Tibial nerve (tissue), 4 donors: Measurements from ENCODE around the gene DDX11. TPM values are rescaled to one million over a fixed set of nuclear protein-coding genes. Genes with fewer than 3 reads are reported as not detected.
"Not testable (repeated sequence)": the region's sequence is repeated elsewhere in the genome, so short reads cannot be mapped to it uniquely, and the experiment has no call there.

ENCODE experiments used
- DNase-seq, 2 donors: peaks; one replicate each; pipeline ENCODE4 v3.0.0-alpha.2; 2019; ENCODE audit warnings: low spot score in 2 of 2
- H3K27ac ChIP-seq, 4 donors: fragments of 200-600 bp; sonication (generic) in 3 of 4; one replicate each; pipeline ENCODE4 v1.5.1; 2017 to 2019; ENCODE audit warnings: mild to moderate bottlenecking in 1 of 4
- H3K27me3 ChIP-seq, 2 donors: fragments of 200-600 bp; sonication (generic) in 1 of 2; one replicate each; pipeline versions ENCODE4 v1.5.1 to v1.6.0; 2017 to 2019
- H3K36me3 ChIP-seq, 3 donors: fragments of 200-600 bp; sonication (generic); one replicate each; pipeline ENCODE4 v1.5.1; 2018 to 2019
- H3K4me1 ChIP-seq, 4 donors: fragments of 200-600 bp; sonication (generic) in 3 of 4; one replicate each; pipeline ENCODE4 v1.5.1; 2017 to 2019
- H3K4me3 ChIP-seq, 4 donors: fragments of 200-600 bp; sonication (generic) in 3 of 4; one replicate each; pipeline ENCODE4 v1.5.1; 2017 to 2019; ENCODE audit warnings: mild to moderate bottlenecking in 1 of 4, moderate library complexity in 1 of 4
- H3K9me3 ChIP-seq, 4 donors: fragments of 200-600 bp; sonication (generic) in 3 of 4; one replicate each; pipeline ENCODE4 v1.5.1; 2017 to 2019
- CTCF ChIP-seq, 5 experiments: fragments of 200-600 bp in 3 of 5; fragments of 450-650 bp in 2 of 5; sonication (generic) in 3 of 5; IDR thresholded peaks; one replicate each; pipeline ENCODE4 v1.5.1; 2016 to 2019; ENCODE audit warnings: antibody characterized with exemption in 5 of 5, mild to moderate bottlenecking in 3 of 5, moderate library complexity in 2 of 5
- EP300 ChIP-seq, 2 donors: sonication (generic); formaldehyde crosslinking; IDR thresholded peaks; one replicate each; pipeline ENCODE4 v1.6.1; 2017; ENCODE audit warnings: antibody characterized with exemption in 2 of 2, mild to moderate bottlenecking in 1 of 2
- POLR2A ChIP-seq, 2 donors: fragments of 450-650 bp; IDR thresholded peaks; one replicate each; pipeline ENCODE4 v1.6.1; 2017; ENCODE audit warnings: antibody characterized with exemption in 2 of 2, mild to moderate bottlenecking in 2 of 2, moderate library complexity in 2 of 2
- WGBS, 2 donors: methylation state at CpG; one replicate each; pipeline ENCODE4 v1.1.5; 2018; 5-methylcytosine and 5-hydroxymethylcytosine counted together
- total RNA-seq, 4 donors: library from RNA; depleted of rRNA; stranded (reverse); fragments of >200 nt; gene quantifications; one replicate each; pipeline ENCODE4 v1.1.0, GENCODE V29; 2016

DDX11 gene
- total RNA-seq, 4 donors from 2014 or later: 7.1 to 52.2 (median 40.1) TPM

- not testable (repeated sequence) for H3K9me3 ChIP-seq, H3K36me3 ChIP-seq, DNase-seq, H3K27me3 ChIP-seq, H3K27ac ChIP-seq, H3K4me3 ChIP-seq, H3K4me1 ChIP-seq
- WGBS, 2 donors: 73% methylated on average over 1 of the region's 1 CpG
- TF ChIP-seq CTCF (IDR thresholded peaks at IDR 0.05): peak in 3 of 5 experiments; percentile 15 to 26 (median 25)
Measured at GRCh38 chr12:31053944-31054343, 19.7 kb upstream of the DDX11 start.

GRCh38 chr12:31057671-31058070 lies 16.0 kb upstream of the DDX11 start:
- no peak for DNase-seq
- TF ChIP-seq POLR2A (IDR thresholded peaks at IDR 0.05): no peak
- no peak for TF ChIP-seq EP300 (IDR thresholded peaks at IDR 0.05)
- Histone ChIP-seq H3K27ac (no peak overlapping the region), H3K4me3 (no peak overlapping the region), H3K4me1 (peaks cover 0 to 5% (median 0%) of the 10 kb centered on the region in 4 donors), H3K27me3 (no peaks in the 10 kb centered on the region), H3K36me3 (no peaks in the 10 kb centered on the region), H3K9me3 (no peaks in the 10 kb centered on the region)
- 86% methylated on average over 4 of the region's 4 CpGs for WGBS, 2 donors

- DNase-seq, H3K27me3 ChIP-seq, H3K4me3 ChIP-seq, H3K9me3 ChIP-seq, H3K4me1 ChIP-seq, H3K36me3 ChIP-seq, H3K27ac ChIP-seq: not testable (repeated sequence)
- 57 to 60% methylated on average over 3 of the region's 3 CpGs for WGBS, 2 donors
Measured at GRCh38 chr12:31066196-31066595, 7.5 kb upstream of the DDX11 start.

GRCh38 chr12:31067656-31068055 lies 6.0 kb upstream of the DDX11 start:
- not testable (repeated sequence) for H3K27ac ChIP-seq, H3K36me3 ChIP-seq, H3K4me3 ChIP-seq, H3K9me3 ChIP-seq, H3K4me1 ChIP-seq, H3K27me3 ChIP-seq, DNase-seq
- WGBS, 2 donors: 49 to 60% methylated on average over 2 of the region's 2 CpGs

- H3K36me3 ChIP-seq, H3K27me3 ChIP-seq, H3K4me3 ChIP-seq, H3K27ac ChIP-seq, DNase-seq, H3K9me3 ChIP-seq: not testable (repeated sequence)
- WGBS, 2 donors: 91 to 95% methylated on average over 8 to 12 of the region's 53 CpGs
- peaks cover 0 to 16% (median 2%) of the 10 kb centered on the region in 4 donors for H3K4me1 ChIP-seq
Measured at GRCh38 chr12:31070971-31071740, 2.5 kb upstream of the DDX11 start.

- H3K36me3 ChIP-seq, H3K9me3 ChIP-seq, DNase-seq, H3K27ac ChIP-seq, H3K27me3 ChIP-seq: not testable (repeated sequence)
- peak overlapping the region in 3 of 4 donors; percentile 45 to 69 (median 61) for H3K4me3 ChIP-seq
- peaks cover 0 to 16% (median 2%) of the 10 kb centered on the region in 4 donors for H3K4me1 ChIP-seq
- 63 to 65% methylated on average over 5 of the region's 6 CpGs for WGBS, 2 donors
Measured at GRCh38 chr12:31072962-31073361, 698 bp upstream of the DDX11 start.

GRCh38 chr12:31074333-31074874 lies 744 bp downstream of the DDX11 start:
- peak overlapping the region; percentile 45 to 69 (median 57) for H3K4me3 ChIP-seq
- H3K27ac ChIP-seq: peak overlapping the region in 3 of 4 donors; percentile 83 to 89 (median 87)
- H3K9me3 ChIP-seq, H3K27me3 ChIP-seq, H3K36me3 ChIP-seq, DNase-seq: not testable (repeated sequence)
- H3K4me1 ChIP-seq: peaks cover 0 to 16% (median 2%) of the 10 kb centered on the region in 4 donors
- 1 to 2% methylated on average over 6 to 16 of the region's 16 CpGs for WGBS, 2 donors

GRCh38 chr12:31076150-31076549 lies 2.5 kb downstream of the DDX11 start:
- not testable (repeated sequence) for H3K27ac ChIP-seq, H3K4me3 ChIP-seq, H3K27me3 ChIP-seq, H3K9me3 ChIP-seq, DNase-seq
- peaks cover 0 to 16% (median 2%) of the 10 kb centered on the region in 4 donors for H3K4me1 ChIP-seq
- H3K36me3 ChIP-seq: peaks cover 0 to 21% (median 0%) of the 10 kb centered on the region in 3 donors
- 83 to 85% methylated on average over 10 of the region's 11 CpGs for WGBS, 2 donors

GRCh38 chr12:31077095-31077494 lies 3.4 kb downstream of the DDX11 start:
- not testable (repeated sequence) for H3K9me3 ChIP-seq, DNase-seq, H3K27ac ChIP-seq, H3K27me3 ChIP-seq, H3K4me3 ChIP-seq
- H3K36me3 ChIP-seq: peaks cover 0 to 24% (median 0%) of the 10 kb centered on the region in 3 donors
- peaks cover 0 to 16% (median 2%) of the 10 kb centered on the region in 4 donors for H3K4me1 ChIP-seq
- WGBS, 2 donors: 82 to 83% methylated on average over 4 of the region's 4 CpGs

- WGBS, 2 donors: 72 to 81% methylated on average over 8 of the region's 8 CpGs
- H3K4me3 ChIP-seq, DNase-seq, H3K4me1 ChIP-seq, H3K9me3 ChIP-seq, H3K27me3 ChIP-seq, H3K27ac ChIP-seq: not testable (repeated sequence)
- peaks cover 0 to 28% (median 0%) of the 10 kb centered on the region in 3 donors for H3K36me3 ChIP-seq
Measured at GRCh38 chr12:31077998-31078397, 4.3 kb downstream of the DDX11 start.

- H3K4me3 ChIP-seq, H3K4me1 ChIP-seq, H3K27ac ChIP-seq, H3K27me3 ChIP-seq, DNase-seq, H3K9me3 ChIP-seq: not testable (repeated sequence)
- WGBS, 2 donors: 88 to 92% methylated on average over 4 to 5 of the region's 6 CpGs
- H3K36me3 ChIP-seq: peaks cover 0 to 42% (median 3%) of the 10 kb centered on the region in 3 donors
Measured at GRCh38 chr12:31079421-31079820, 5.8 kb downstream of the DDX11 start.

- not testable (repeated sequence) for H3K4me3 ChIP-seq, H3K27ac ChIP-seq, H3K4me1 ChIP-seq, H3K27me3 ChIP-seq, DNase-seq, H3K9me3 ChIP-seq
- H3K36me3 ChIP-seq: peaks cover 0 to 50% (median 9%) of the 10 kb centered on the region in 3 donors
- 47 to 52% methylated on average over 3 to 6 of the region's 6 CpGs for WGBS, 2 donors
Measured at GRCh38 chr12:31080221-31080620, 6.6 kb downstream of the DDX11 start.
